Astrocyte (in vitro differentiated cells and primary cell): ENCODE results near the gene MCM3AP.

Source experiments
- EZH2 ChIP-seq: IDR thresholded peaks from 2 replicates; pipeline ENCODE4 v1.6.1; 2012; ENCODE audit warnings: mild to moderate bottlenecking, low read length, inconsistent platforms; ENCODE audit not compliant: insufficient read depth
- TF ChIP-seq, protein P1 (sequence below): IDR thresholded peaks from 2 replicates; pipeline ENCODE4 v1.5.1; 2011; ENCODE audit warnings: low read depth, mild to moderate bottlenecking, inconsistent platforms, low read length, moderate library complexity; ENCODE audit not compliant: insufficient read depth

DNA sequence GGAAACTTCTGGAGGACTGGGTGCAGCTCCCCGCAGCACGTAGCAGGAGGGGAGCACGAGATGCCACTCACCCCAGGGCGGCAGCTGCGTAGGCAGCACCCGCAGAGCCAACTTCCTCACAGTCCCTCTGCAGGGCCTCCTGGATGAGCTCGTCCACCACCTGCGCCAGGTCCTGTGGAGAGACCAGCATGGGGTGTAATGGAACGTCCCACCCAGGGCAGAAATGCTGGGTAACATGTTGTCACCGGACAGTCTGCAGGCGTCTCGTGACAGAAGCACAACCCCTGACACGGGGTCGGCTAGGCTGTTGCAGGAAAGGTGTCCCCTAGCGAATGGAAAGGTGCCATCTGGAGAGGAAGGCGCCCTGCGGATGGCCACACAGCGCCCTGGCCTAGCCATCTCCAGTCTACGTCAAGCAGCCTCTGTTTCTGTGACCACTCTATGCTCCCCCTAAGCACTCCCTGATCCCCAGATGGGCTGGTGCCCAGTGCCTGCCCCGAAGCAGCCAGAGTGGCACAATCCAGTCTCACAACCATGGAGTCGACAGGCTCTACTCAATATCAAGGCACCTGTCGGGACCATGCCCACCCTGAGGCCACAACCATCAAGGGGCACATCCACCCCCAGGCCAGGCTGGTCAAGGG, 21.2 kb downstream of the MCM3AP start:
- no peak for TF ChIP-seq EZH2
- TF ChIP-seq, protein P1, sequence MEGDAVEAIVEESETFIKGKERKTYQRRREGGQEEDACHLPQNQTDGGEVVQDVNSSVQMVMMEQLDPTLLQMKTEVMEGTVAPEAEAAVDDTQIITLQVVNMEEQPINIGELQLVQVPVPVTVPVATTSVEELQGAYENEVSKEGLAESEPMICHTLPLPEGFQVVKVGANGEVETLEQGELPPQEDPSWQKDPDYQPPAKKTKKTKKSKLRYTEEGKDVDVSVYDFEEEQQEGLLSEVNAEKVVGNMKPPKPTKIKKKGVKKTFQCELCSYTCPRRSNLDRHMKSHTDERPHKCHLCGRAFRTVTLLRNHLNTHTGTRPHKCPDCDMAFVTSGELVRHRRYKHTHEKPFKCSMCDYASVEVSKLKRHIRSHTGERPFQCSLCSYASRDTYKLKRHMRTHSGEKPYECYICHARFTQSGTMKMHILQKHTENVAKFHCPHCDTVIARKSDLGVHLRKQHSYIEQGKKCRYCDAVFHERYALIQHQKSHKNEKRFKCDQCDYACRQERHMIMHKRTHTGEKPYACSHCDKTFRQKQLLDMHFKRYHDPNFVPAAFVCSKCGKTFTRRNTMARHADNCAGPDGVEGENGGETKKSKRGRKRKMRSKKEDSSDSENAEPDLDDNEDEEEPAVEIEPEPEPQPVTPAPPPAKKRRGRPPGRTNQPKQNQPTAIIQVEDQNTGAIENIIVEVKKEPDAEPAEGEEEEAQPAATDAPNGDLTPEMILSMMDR, result no peak
